Ishikawa (cell line): Measurements from ENCODE around the gene RPRD1B.

Experiments
- CEBPB ChIP-seq: IDR thresholded peaks from 2 replicates; pipeline ENCODE4 v1.6.1; 2012
- CREB1 ChIP-seq: IDR thresholded peaks from 2 replicates; pipeline ENCODE4 v1.6.1; 2012; ENCODE audit warnings: low read depth
- EGR1 ChIP-seq: IDR thresholded peaks from 2 replicates; pipeline ENCODE4 v1.6.1; 2012
- EP300 ChIP-seq: IDR thresholded peaks from 2 replicates; pipeline ENCODE4 v1.6.1; 2012; ENCODE audit warnings: borderline replicate concordance
- FOXM1 ChIP-seq: IDR thresholded peaks from 2 replicates; pipeline ENCODE4 v1.6.1; 2012; ENCODE audit warnings: low read depth, borderline replicate concordance
- NFIC ChIP-seq: IDR thresholded peaks from 2 replicates; pipeline ENCODE4 v1.6.1; 2012
- RAD21 ChIP-seq: IDR thresholded peaks from 2 replicates; pipeline ENCODE4 v1.6.1; 2012; ENCODE audit warnings: low read depth
- TAF1 ChIP-seq: IDR thresholded peaks from 2 replicates; pipeline ENCODE4 v1.6.1; 2012; ENCODE audit warnings: low read depth, mild to moderate bottlenecking
- TCF12 ChIP-seq: IDR thresholded peaks from 2 replicates; pipeline ENCODE4 v1.6.1; 2012; ENCODE audit warnings: low read depth
- TEAD4 ChIP-seq: IDR thresholded peaks from 2 replicates; pipeline ENCODE4 v1.6.1; 2012
- YY1 ChIP-seq: IDR thresholded peaks from 2 replicates; pipeline ENCODE4 v1.6.1; 2012; ENCODE audit warnings: low read depth
- ZBTB7A ChIP-seq: IDR thresholded peaks from 2 replicates; pipeline ENCODE4 v1.6.1; 2012; ENCODE audit warnings: low read depth
- TF ChIP-seq, protein P1 (sequence below): IDR thresholded peaks from 2 replicates; pipeline ENCODE4 v1.6.1; 2012
- TF ChIP-seq, protein P2 (sequence below): IDR thresholded peaks from 2 replicates; pipeline ENCODE4 v1.6.1; 2012; ENCODE audit warnings: low read depth, mild to moderate bottlenecking
- TF ChIP-seq, protein P3 (sequence below): IDR thresholded peaks from 2 replicates; pipeline ENCODE4 v1.6.1; 2012

RPRD1B gene

DNA sequence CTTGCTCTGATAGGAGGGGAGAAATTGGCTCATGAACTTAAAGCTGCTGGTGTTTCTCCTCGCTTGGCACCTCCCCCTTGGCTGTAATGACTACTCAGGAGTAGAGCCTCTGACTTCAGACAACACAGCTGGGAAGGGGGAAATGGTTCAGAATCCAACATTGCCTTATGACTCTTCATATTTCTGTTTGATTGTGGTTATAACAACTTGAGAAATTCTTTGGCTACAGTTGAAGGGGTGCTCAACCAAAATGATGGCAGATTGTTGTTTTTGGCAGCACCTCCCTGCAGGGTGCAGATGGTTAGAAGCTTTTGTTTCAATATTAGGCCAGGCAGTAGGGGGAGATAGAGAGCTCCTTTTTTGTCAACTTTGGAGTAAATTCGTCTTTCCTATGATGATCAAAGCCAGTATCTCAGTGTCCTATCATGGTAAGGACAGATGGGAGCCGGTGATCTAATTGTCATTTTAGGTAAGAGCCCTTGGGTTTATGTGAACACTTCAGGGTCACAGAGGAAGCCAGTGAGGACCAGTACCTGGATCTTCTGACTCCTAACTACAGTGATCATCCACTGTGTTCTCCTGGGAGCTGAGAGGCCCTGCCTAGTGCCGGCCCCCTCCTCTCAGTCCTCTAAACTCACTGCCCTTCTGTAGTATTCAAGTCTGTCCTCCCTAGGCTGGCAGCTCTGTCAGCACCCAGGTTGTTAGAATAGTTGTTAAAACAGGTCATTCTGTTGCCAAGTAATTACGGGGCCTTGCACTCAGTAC lies 39.9 kb downstream of the RPRD1B start:
- TF ChIP-seq NFIC (peak; percentile 48; the same call in 1 of the 2 replicates), CREB1 (no peak), CEBPB (no peak), RAD21 (peak; percentile 54; the same call in 1 of the 2 replicates), EGR1 (no peak), EP300 (no peak), TEAD4 (no peak), ZBTB7A (no peak)
- TF ChIP-seq, protein P1, sequence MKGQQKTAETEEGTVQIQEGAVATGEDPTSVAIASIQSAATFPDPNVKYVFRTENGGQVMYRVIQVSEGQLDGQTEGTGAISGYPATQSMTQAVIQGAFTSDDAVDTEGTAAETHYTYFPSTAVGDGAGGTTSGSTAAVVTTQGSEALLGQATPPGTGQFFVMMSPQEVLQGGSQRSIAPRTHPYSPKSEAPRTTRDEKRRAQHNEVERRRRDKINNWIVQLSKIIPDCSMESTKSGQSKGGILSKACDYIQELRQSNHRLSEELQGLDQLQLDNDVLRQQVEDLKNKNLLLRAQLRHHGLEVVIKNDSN, result no peak
- TF ChIP-seq, protein P2, sequence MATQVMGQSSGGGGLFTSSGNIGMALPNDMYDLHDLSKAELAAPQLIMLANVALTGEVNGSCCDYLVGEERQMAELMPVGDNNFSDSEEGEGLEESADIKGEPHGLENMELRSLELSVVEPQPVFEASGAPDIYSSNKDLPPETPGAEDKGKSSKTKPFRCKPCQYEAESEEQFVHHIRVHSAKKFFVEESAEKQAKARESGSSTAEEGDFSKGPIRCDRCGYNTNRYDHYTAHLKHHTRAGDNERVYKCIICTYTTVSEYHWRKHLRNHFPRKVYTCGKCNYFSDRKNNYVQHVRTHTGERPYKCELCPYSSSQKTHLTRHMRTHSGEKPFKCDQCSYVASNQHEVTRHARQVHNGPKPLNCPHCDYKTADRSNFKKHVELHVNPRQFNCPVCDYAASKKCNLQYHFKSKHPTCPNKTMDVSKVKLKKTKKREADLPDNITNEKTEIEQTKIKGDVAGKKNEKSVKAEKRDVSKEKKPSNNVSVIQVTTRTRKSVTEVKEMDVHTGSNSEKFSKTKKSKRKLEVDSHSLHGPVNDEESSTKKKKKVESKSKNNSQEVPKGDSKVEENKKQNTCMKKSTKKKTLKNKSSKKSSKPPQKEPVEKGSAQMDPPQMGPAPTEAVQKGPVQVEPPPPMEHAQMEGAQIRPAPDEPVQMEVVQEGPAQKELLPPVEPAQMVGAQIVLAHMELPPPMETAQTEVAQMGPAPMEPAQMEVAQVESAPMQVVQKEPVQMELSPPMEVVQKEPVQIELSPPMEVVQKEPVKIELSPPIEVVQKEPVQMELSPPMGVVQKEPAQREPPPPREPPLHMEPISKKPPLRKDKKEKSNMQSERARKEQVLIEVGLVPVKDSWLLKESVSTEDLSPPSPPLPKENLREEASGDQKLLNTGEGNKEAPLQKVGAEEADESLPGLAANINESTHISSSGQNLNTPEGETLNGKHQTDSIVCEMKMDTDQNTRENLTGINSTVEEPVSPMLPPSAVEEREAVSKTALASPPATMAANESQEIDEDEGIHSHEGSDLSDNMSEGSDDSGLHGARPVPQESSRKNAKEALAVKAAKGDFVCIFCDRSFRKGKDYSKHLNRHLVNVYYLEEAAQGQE, result no peak

DNA sequence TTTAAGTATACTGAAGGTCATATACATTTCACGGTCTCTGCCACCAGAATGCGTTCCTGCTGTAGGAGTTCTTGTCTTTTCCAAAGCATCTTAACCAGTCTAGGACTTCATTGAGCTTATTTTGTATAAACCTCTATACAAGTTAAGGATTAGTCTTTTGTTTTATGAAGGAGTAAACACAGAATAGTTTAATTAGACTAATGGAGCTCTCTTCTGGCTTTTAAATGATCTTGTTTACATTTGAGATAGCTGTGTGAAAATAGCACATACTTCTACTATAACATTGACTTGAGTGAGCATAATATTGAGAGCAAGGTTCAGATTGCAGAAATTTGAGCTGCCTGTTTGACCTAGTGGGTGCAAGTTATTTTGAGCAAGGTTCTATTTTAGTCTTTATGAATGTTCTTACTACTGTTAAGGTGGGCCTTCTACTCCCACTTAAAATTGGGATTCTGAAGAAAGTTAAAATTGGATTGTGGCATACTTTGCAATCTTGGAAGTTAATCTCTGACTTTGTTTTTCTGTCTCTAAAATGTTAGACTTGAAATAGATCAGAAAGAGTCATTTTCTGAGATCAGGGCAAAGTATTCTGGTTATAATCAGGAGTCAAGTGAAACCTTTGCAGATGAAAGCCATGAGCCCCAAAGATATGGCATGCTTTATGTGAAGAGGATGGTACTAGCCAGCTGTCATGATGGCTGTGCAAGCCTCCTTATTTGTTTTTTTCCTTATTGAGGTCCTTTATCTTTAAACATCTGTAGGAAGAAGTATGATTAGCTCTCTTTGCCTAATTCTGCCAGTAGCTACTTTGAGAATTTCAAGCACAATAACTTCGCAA lies 41.8 kb downstream of the RPRD1B start:
- TF ChIP-seq, protein P1, result no peak
- TF ChIP-seq CREB1 (no peak), EP300 (no peak), YY1 (no peak), TAF1 (no peak), EGR1 (no peak), TCF12 (no peak), ZBTB7A (no peak), NFIC (no peak), RAD21 (no peak), FOXM1 (no peak)
- TF ChIP-seq, protein P2, result no peak
- TF ChIP-seq, protein P3, sequence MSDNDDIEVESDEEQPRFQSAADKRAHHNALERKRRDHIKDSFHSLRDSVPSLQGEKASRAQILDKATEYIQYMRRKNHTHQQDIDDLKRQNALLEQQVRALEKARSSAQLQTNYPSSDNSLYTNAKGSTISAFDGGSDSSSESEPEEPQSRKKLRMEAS, result no peak

DNA sequence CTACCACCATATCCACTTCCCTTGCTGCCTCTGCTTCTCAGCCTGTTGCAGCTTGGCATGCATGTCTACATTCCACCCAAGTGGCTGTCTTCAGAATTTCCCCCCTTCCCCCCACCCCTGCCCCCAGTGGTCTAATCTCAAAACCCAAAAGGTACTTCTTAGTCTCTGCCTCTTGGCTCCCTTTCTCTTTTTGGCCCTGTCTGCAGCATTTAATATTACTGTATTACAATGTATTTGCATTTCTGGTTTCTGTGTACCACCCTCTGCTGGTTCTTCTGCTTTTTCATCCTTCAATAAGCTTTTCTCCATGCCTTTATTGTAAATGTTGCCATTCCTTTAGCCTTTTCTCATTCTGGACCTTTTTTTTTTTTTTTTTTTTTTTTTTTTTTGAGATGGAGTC lies 43.0 kb downstream of the RPRD1B start:
- TF ChIP-seq, protein P2, result no peak
- TF ChIP-seq FOXM1 (no peak), YY1 (no peak)

DNA sequence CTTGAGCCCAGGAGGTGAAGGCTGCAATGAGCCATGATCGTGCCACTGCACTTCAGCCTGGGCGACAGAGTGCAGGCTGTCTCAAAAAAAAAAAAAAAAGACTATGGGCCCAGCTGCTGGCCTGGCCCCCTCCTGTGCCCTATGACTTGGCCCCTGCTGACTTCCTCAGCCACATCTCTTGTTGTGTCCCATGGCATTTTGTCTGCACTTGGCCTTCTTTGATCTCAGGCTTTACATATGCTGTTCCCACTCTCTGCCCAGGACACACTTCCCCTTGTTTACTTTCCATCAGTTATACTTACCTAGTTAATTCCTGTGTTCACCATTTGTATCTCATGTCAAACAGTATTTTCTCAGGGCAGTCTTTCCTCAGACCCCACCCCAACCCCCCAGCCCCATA lies 44.5 kb downstream of the RPRD1B start:
- TF ChIP-seq, protein P1, result no peak
- TF ChIP-seq CREB1 (no peak), TAF1 (no peak), FOXM1 (no peak), EP300 (no peak), YY1 (no peak), ZBTB7A (no peak), TCF12 (no peak), CEBPB (no peak)
- TF ChIP-seq, protein P3, result no peak
